LNCaP clone FGC (cell line): ENCODE results near the gene ATP2A1.

ENCODE experiments used
- DNase-seq: peaks from one replicate; pipeline ENCODE4 v3.0.0-alpha.2; 2011; ENCODE audit warnings: low read depth
- H3K4me3 ChIP-seq: 2 replicates; pipeline ENCODE4 v1.5.1; 2011; ENCODE audit warnings: mild to moderate bottlenecking, low read depth, low read length, control low read depth
- TF ChIP-seq, protein P1 (sequence below): IDR thresholded peaks from 2 replicates; pipeline ENCODE4 v1.5.1; 2012; ENCODE audit warnings: mild to moderate bottlenecking; ENCODE audit not compliant: control insufficient read depth, insufficient read depth; ENCODE audit errors: extremely low read depth

The ATP2A1 gene

GRCh38 chr16:28950648-28951409 lies 72.5 kb downstream of the ATP2A1 start, which contains the start of gene NFATC2IP:
TSS of gene NFATC2IP (plus strand) at chr16:28950937. CDS start at chr16:28951012, 75 bp downstream.
- peak within 1 kb of the TSS; percentile 79 for H3K4me3 ChIP-seq
- DNase-seq, result peak; percentile 99
- TF ChIP-seq, protein P1, sequence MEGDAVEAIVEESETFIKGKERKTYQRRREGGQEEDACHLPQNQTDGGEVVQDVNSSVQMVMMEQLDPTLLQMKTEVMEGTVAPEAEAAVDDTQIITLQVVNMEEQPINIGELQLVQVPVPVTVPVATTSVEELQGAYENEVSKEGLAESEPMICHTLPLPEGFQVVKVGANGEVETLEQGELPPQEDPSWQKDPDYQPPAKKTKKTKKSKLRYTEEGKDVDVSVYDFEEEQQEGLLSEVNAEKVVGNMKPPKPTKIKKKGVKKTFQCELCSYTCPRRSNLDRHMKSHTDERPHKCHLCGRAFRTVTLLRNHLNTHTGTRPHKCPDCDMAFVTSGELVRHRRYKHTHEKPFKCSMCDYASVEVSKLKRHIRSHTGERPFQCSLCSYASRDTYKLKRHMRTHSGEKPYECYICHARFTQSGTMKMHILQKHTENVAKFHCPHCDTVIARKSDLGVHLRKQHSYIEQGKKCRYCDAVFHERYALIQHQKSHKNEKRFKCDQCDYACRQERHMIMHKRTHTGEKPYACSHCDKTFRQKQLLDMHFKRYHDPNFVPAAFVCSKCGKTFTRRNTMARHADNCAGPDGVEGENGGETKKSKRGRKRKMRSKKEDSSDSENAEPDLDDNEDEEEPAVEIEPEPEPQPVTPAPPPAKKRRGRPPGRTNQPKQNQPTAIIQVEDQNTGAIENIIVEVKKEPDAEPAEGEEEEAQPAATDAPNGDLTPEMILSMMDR, result no peak

DNA sequence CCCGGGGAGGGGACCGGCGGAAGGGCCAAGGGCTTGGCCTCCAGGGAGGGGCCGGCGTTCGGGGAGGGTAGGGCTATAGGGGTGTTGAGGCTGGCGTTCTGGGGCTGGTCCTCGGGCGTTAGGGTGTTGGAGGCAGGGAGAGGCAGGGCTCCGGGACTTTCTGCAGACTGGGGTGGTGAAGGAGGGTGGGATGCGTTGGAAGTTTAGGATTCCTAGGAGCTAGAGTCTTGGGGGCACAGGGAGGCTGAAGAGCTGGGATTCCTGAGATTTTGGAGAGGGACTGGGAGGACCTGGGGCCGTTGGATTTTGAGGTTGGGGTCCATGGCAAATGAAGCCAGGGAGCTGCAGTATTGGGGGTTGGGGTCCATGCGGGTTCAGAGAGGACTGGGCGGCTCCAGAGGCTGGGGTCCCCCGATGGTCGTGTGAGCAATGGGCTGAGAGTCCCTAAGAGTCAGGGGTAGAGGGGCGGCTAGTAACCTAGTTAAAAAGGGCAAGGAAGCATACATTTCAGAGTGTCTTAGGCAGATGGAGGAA lies 73.2 kb downstream of the ATP2A1 start:
- DNase-seq, result no peak
- H3K4me3 ChIP-seq, result peak overlapping the region; percentile 79
- TF ChIP-seq, protein P1, result no peak
